ENCODE data around the gene TUBB4B.
A peak's percentile ranks its signal among the peaks of the same experiment; 100 is the strongest.

TUBB4B gene

DNA sequence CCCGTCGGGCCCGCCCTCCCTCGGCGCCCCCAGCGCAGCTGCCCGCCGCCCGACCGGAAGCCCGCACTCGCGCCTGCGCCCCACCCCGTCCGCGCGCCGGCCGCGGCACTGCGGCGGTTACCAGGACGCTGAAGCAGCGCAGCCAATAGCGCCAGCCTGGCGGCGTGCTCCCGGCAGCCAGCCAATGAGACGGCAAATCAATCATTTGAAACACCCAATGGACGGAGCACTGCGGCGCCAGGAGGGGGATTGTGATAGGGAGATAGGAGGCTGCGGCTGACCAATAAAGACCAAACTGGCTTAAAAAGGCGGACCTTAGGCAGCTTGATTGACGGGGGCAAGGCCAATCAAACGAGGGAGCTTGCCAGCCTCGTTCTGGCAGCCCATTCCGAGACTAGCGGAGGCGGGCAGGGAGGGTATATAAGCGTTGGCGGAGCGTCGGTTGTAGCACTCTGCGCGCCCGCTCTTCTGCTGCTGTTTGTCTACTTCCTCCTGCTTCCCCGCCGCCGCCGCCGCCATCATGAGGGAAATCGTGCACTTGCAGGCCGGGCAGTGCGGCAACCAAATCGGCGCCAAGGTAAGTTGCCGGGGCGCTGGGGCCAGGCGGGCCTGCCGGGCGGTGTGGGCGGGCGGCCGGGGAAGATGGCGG, at the start of gene TUBB4B:
TSS of gene TUBB4B (plus strand) at position 447 of the 649 bp plus-strand sequence. CDS start at position 521, 74 bp downstream.
- peak; percentile 96 for DNase-seq (ENCODE audit: low read depth)

GRCh38 chr9:137191691-137192447, 49.2 kb upstream of the TUBB4B start:
- no peak for DNase-seq (ENCODE audit: low read depth)

DNA sequence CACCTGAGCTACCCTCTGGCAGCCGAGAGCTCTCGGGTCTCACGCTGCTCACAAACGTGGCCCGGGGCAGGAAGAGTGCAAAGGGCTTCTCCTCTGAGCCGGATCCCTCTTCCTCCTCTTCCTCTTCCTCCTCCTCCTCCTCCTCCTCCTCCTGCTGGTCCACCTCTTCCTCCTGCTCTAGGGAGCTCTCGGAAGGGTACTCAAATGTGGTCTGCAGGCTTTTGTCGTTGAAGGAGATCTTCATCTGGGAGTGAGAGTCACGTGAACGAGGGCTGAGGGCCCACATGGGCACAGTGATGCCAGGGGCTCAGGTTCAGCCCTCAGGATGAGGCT, 48.7 kb upstream of the TUBB4B start:
- DNase-seq (ENCODE audit: low read depth), result no peak

GRCh38 chr9:137192859-137193258, 48.2 kb upstream of the TUBB4B start:
- DNase-seq (ENCODE audit: low read depth), result no peak

GRCh38 chr9:137193771-137194170, 47.3 kb upstream of the TUBB4B start:
- DNase-seq (ENCODE audit: low read depth), result no peak

GRCh38 chr9:137194388-137194787, 46.7 kb upstream of the TUBB4B start:
- DNase-seq (ENCODE audit: low read depth), result no peak

GRCh38 chr9:137194909-137195308, 46.2 kb upstream of the TUBB4B start:
- DNase-seq (ENCODE audit: low read depth), result no peak

- no peak for DNase-seq (ENCODE audit: low read depth)
Measured at GRCh38 chr9:137195525-137196220, 45.4 kb upstream of the TUBB4B start.

- no peak for DNase-seq (ENCODE audit: low read depth)
Measured at GRCh38 chr9:137198051-137198901, 42.8 kb upstream of the TUBB4B start.

GRCh38 chr9:137198902-137199283, 42.2 kb upstream of the TUBB4B start:
- DNase-seq (ENCODE audit: low read depth), result no peak

DNA sequence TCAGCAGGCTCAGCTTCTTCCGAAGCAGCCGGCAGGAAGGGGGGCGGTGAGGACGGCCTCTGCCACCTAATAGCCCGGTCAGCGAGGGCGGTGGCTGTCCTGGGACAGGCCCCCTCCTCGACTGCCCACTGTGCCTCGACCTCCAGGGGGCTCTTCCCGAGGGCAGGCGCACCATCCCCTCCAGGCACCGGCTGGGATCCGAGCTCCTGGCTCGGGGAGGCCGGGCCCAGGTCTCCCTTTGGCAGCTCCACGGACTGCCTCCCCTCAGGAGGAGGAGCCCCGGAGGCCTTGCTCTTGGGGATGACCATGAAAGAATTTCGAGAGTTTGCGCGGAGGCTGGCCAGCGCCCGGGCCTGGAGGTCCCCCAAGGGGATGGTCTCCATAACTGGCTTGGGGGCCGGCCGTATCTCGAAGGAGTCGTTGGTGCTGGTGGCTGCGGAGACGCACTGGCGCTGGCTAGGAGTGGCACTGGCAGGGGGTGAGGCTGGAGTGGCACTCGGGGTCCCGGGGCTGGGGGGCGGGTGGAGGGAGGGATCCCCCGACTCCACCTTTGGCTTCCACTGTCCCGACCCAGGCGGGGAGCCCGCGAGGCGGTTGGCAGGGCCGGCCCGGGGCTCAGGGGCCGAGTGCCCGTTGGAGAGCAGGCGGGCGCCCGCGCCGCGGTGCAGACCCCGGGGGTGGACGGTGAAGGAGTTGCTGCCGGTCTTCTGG, 41.5 kb upstream of the TUBB4B start:
- DNase-seq (ENCODE audit: low read depth), result no peak

- DNase-seq (ENCODE audit: low read depth), result peak; percentile 97
Measured at GRCh38 chr9:137200311-137201204, 40.5 kb upstream of the TUBB4B start, which contains the start of gene TPRN. TPRN (minus strand) TSS chr9:137200741; CDS start chr9:137200711, 30 bp downstream.

- DNase-seq (ENCODE audit: low read depth), result no peak
Measured at GRCh38 chr9:137201205-137201868, 39.8 kb upstream of the TUBB4B start.

GRCh38 chr9:137202966-137203365, 38.1 kb upstream of the TUBB4B start:
- DNase-seq (ENCODE audit: low read depth), result no peak

DNA sequence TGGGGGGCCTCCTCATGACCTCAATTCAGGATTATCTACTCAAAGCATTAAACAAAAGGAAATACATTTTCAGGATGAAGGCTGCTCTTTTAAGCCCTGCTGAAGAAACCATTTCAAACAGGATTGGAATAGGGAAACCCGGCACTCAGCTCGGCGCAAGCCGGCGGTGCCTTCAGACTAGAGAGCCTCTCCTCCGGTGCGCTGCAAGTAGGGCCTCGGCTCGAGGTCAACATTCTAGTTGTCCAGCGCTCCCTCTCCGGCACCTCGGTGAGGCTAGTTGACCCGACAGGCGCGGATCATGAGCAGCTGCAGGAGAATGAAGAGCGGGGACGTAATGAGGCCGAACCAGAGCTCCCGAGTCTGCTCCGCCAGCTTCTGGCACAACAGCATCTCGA, 36.4 kb upstream of the TUBB4B start:
- no peak for DNase-seq (ENCODE audit: low read depth)

DNA sequence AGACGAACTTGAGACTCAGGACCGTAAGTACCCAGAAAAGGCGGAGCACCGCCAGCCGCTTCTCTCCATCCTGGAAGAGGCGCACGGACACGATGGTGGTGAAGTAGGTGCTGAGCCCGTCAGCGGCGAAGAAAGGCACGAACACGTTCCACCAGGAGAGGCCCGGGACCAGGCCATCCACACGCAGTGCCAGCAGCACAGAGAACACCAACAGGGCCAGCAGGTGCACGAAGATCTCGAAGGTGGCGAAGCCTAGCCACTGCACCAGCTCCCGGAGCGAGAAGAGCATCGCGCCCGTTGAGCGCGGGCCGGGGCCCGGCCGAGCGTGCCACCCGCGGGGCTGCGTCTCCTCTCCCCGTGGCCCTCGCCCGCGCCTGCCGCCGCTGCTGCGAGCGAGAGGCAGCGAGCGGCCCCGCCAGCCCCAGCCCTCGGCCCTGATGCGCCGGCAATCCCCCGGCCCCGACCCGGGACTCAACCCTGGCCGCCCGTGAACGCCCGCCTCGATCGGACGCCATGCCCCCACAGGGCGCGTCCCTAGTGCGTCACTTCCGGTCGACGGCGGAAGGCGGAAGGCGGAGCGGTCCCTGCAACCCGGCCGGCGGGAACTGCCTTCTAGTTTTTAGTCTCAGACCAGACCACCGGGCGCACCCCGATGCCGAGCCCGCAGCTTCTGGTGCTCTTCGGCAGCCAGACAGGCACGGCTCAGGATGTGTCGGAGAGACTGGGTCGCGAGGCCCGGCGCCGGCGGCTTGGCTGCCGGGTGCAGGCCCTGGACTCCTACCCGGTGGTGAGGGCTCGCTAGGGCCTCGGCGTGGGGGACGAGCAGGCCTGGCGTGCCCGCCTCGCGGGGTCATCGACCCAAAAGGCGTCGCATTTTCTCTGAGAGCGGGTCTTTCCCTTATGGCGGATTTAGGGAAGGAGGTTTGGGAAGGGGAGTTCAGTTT, 35.7 kb upstream of the TUBB4B start, which contains the start of the genes NDOR1 and TMEM203:
TSS of gene NDOR1 (plus strand) at position 575 of the 944 bp plus-strand sequence. CDS start at position 653, 78 bp downstream.
TSS of gene TMEM203 (minus strand) at position 523 of the 944 bp plus-strand sequence. CDS start at position 289, 234 bp downstream.
- peak; percentile 91 for DNase-seq (ENCODE audit: low read depth)

DNA sequence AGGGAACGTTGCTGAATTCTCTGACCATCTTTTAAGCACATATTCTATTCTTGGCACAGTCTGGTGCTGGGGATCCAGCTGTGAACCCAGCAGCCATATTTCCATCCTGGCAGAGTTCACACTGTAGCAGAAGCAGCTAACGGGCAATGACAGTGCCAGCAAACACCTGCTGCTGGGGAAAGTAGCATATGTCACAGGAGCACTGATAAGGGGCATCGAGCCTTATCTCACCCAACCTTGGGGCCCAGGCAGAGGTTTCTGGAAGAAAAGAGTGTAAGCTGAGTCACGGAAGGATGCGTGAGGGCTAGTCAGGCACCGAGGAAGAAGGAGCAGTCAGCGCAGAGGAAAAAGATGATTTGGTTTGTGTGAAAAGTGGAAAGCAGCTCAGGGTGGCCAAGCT, 34.5 kb upstream of the TUBB4B start:
- DNase-seq (ENCODE audit: low read depth), result no peak

GRCh38 chr9:137211532-137211931, 29.6 kb upstream of the TUBB4B start:
- DNase-seq (ENCODE audit: low read depth), result no peak
